ENCODE results near the gene FAM76B. TPM values are rescaled to one million over a fixed set of nuclear protein-coding genes. Genes with fewer than 3 reads are reported as not detected.

Gene FAM76B
- total RNA-seq, 1 donor from 2014 or later, result 49.8 TPM

GRCh38 chr11:95727620-95728019 lies 62.0 kb downstream of the FAM76B start:
- no peak overlapping the region for H3K4me3 Mint-ChIP-seq (ENCODE audit: low read depth)

GRCh38 chr11:95727111-95727510 lies 62.5 kb downstream of the FAM76B start:
- Mint-ChIP-seq H3K27me3 (peaks cover 4% of the 10 kb centered on the region), H3K36me3 (ENCODE audit: insufficient read depth) (no peaks in the 10 kb centered on the region), H3K9me3 (ENCODE audit: low read depth) (peaks cover 3% of the 10 kb centered on the region), H3K27ac (no peak overlapping the region), H3K4me1 (ENCODE audit: low read depth) (no peaks in the 10 kb centered on the region), H3K4me3 (ENCODE audit: low read depth) (no peak overlapping the region)
- TF ChIP-seq CTCF (IDR thresholded peaks at IDR 0.05; ENCODE audit: unreplicated experiment), result no peak
- no peak for DNase-seq (ENCODE audit: low spot score, unreplicated experiment)

More at GRCh38 chr11:95727620-95728019, 62.0 kb downstream of the FAM76B start:
- H3K27ac Mint-ChIP-seq, result no peak overlapping the region
- TF ChIP-seq CTCF (IDR thresholded peaks at IDR 0.05; ENCODE audit: unreplicated experiment), result no peak
- peaks cover 4% of the 10 kb centered on the region for H3K27me3 Mint-ChIP-seq
- DNase-seq (ENCODE audit: low spot score, unreplicated experiment), result no peak
- H3K9me3 Mint-ChIP-seq (ENCODE audit: low read depth), result peaks cover 3% of the 10 kb centered on the region
- no peaks in the 10 kb centered on the region for H3K36me3 Mint-ChIP-seq (ENCODE audit: insufficient read depth)
- no peaks in the 10 kb centered on the region for H3K4me1 Mint-ChIP-seq (ENCODE audit: low read depth)

- peaks cover 3% of the 10 kb centered on the region for H3K9me3 Mint-ChIP-seq (ENCODE audit: low read depth)
- no peak overlapping the region for H3K27ac Mint-ChIP-seq
- peaks cover 4% of the 10 kb centered on the region for H3K27me3 Mint-ChIP-seq
- no peak overlapping the region for H3K4me3 Mint-ChIP-seq (ENCODE audit: low read depth)
- TF ChIP-seq CTCF (IDR thresholded peaks at IDR 0.05; ENCODE audit: unreplicated experiment), result no peak
- H3K36me3 Mint-ChIP-seq (ENCODE audit: insufficient read depth), result no peaks in the 10 kb centered on the region
- no peaks in the 10 kb centered on the region for H3K4me1 Mint-ChIP-seq (ENCODE audit: low read depth)
- no peak for DNase-seq (ENCODE audit: low spot score, unreplicated experiment)
Measured at GRCh38 chr11:95725196-95725595, 64.4 kb downstream of the FAM76B start.

- Mint-ChIP-seq H3K9me3 (ENCODE audit: low read depth) (no peaks in the 10 kb centered on the region), H3K4me3 (ENCODE audit: low read depth) (no peak overlapping the region), H3K27me3 (peaks cover 4% of the 10 kb centered on the region), H3K4me1 (ENCODE audit: low read depth) (no peaks in the 10 kb centered on the region), H3K27ac (no peak overlapping the region), H3K36me3 (ENCODE audit: insufficient read depth) (no peaks in the 10 kb centered on the region)
- DNase-seq (ENCODE audit: low spot score, unreplicated experiment), result no peak
- TF ChIP-seq CTCF (IDR thresholded peaks at IDR 0.05; ENCODE audit: unreplicated experiment), result no peak
Measured at GRCh38 chr11:95723361-95723942, 66.1 kb downstream of the FAM76B start.

- no peaks in the 10 kb centered on the region for H3K27me3 Mint-ChIP-seq
- H3K4me1 Mint-ChIP-seq (ENCODE audit: low read depth), result peaks cover 8% of the 10 kb centered on the region
- H3K4me3 Mint-ChIP-seq (ENCODE audit: low read depth), result no peak overlapping the region
- H3K36me3 Mint-ChIP-seq (ENCODE audit: insufficient read depth), result no peaks in the 10 kb centered on the region
- no peak for TF ChIP-seq CTCF (IDR thresholded peaks at IDR 0.05; ENCODE audit: unreplicated experiment)
- no peak overlapping the region for H3K27ac Mint-ChIP-seq
- H3K9me3 Mint-ChIP-seq (ENCODE audit: low read depth), result no peaks in the 10 kb centered on the region
- no peak for DNase-seq (ENCODE audit: low spot score, unreplicated experiment)
Measured at GRCh38 chr11:95720195-95720594, 69.4 kb downstream of the FAM76B start.

Other genes starting within 250 kb of the FAM76B start
- 70.5 and 73.3 TPM in 2 replicates for gene CEP57, start 716 bp upstream of the FAM76B start, total RNA-seq
- 45.0 TPM in 2 replicates for gene MTMR2, start 134.3 kb upstream of the FAM76B start, total RNA-seq